ENCODE results near the gene RNF112. TPM values are rescaled to one million over a fixed set of nuclear protein-coding genes. Genes with fewer than 3 reads are reported as not detected.
A peak's percentile ranks its signal among the peaks of the same experiment; 100 is the strongest.

Gene RNF112
- total RNA-seq, 2 experiments from 2014 or later: 0.86 to 0.97 TPM

- no peak for DNase-seq
- Mint-ChIP-seq H3K36me3 (no peaks in the 10 kb centered on the region), H3K4me3 (no peak overlapping the region), H3K9me3 (no peaks in the 10 kb centered on the region), H3K4me1 (ENCODE audit: low read depth) (no peaks in the 10 kb centered on the region), H3K27me3 (peaks cover 3% of the 10 kb centered on the region), H3K27ac (no peak overlapping the region)
- CTCF ChIA-PET: interaction anchor here (1.1 kb wide), 1 partner anchor 36 kb away, joined by 3 read pairs; the partner anchor contains the start of gene B9D1
- intact Hi-C loops (cut with micrococcal nuclease): no loop called here
- POLR2A ChIA-PET: no interaction called here
These were observed 12.5 kb upstream of the RNF112 start for GRCh38 chr17:19398301-19399181.

GRCh38 chr17:19399750-19400450 lies 11.1 kb upstream of the RNF112 start:
- H3K27me3 Mint-ChIP-seq: peaks cover 3% of the 10 kb centered on the region
- no peak overlapping the region for H3K27ac Mint-ChIP-seq
- intact Hi-C loops (cut with micrococcal nuclease): no loop called here
- no peak for DNase-seq
- POLR2A ChIA-PET: no interaction called here
- H3K36me3 Mint-ChIP-seq: no peaks in the 10 kb centered on the region
- no peaks in the 10 kb centered on the region for H3K4me1 Mint-ChIP-seq (ENCODE audit: low read depth)
- no peak overlapping the region for H3K4me3 Mint-ChIP-seq
- H3K9me3 Mint-ChIP-seq: no peaks in the 10 kb centered on the region
- CTCF ChIA-PET: no interaction called here

- CTCF ChIA-PET: no interaction called here
- Mint-ChIP-seq H3K27me3 (peaks cover 3% of the 10 kb centered on the region), H3K9me3 (no peaks in the 10 kb centered on the region), H3K4me1 (ENCODE audit: low read depth) (no peaks in the 10 kb centered on the region), H3K27ac (no peak overlapping the region), H3K4me3 (no peak overlapping the region), H3K36me3 (no peaks in the 10 kb centered on the region)
- DNase-seq: no peak
- intact Hi-C loops (cut with micrococcal nuclease): no loop called here
- POLR2A ChIA-PET: no interaction called here
These were observed 9.6 kb upstream of the RNF112 start for GRCh38 chr17:19401321-19402010.

- CTCF ChIA-PET: interaction anchor here (0.9 kb wide), 1 partner anchor 40 kb away, joined by 3 read pairs; the partner anchor contains the start of gene B9D1
- Mint-ChIP-seq H3K4me3 (no peak overlapping the region), H3K27ac (no peak overlapping the region)
These were observed 8.9 kb upstream of the RNF112 start for GRCh38 chr17:19402171-19402570.

GRCh38 chr17:19403021-19403420 lies 8.0 kb upstream of the RNF112 start:
- no peaks in the 10 kb centered on the region for H3K36me3 Mint-ChIP-seq
- H3K27me3 Mint-ChIP-seq: peaks cover 3% of the 10 kb centered on the region
- ChIA-PET CTCF (no interaction called here), POLR2A (no interaction called here)
- H3K9me3 Mint-ChIP-seq: no peaks in the 10 kb centered on the region
- H3K4me3 Mint-ChIP-seq: no peak overlapping the region
- no peak for DNase-seq
- H3K27ac Mint-ChIP-seq: no peak overlapping the region
- H3K4me1 Mint-ChIP-seq (ENCODE audit: low read depth): no peaks in the 10 kb centered on the region
- intact Hi-C loops (cut with micrococcal nuclease): no loop called here

More at GRCh38 chr17:19402171-19402570, 8.9 kb upstream of the RNF112 start:
- intact Hi-C loops (cut with micrococcal nuclease): no loop called here
- Mint-ChIP-seq H3K27me3 (peaks cover 3% of the 10 kb centered on the region), H3K4me1 (ENCODE audit: low read depth) (no peaks in the 10 kb centered on the region), H3K36me3 (no peaks in the 10 kb centered on the region), H3K9me3 (no peaks in the 10 kb centered on the region)
- POLR2A ChIA-PET: no interaction called here
- DNase-seq: no peak

GRCh38 chr17:19404264-19404663 lies 6.8 kb upstream of the RNF112 start:
- H3K4me3 Mint-ChIP-seq: no peak overlapping the region
- ChIA-PET CTCF (no interaction called here), POLR2A (no interaction called here)
- H3K36me3 Mint-ChIP-seq: no peaks in the 10 kb centered on the region
- intact Hi-C loops (cut with micrococcal nuclease): no loop called here
- no peaks in the 10 kb centered on the region for H3K9me3 Mint-ChIP-seq
- H3K27me3 Mint-ChIP-seq: peaks cover 3% of the 10 kb centered on the region
- H3K4me1 Mint-ChIP-seq (ENCODE audit: low read depth): no peaks in the 10 kb centered on the region
- H3K27ac Mint-ChIP-seq: no peak overlapping the region
- DNase-seq: no peak

- no peak for DNase-seq
- Mint-ChIP-seq H3K9me3 (no peaks in the 10 kb centered on the region), H3K4me3 (no peak overlapping the region), H3K36me3 (no peaks in the 10 kb centered on the region), H3K27me3 (peaks cover 3% of the 10 kb centered on the region), H3K27ac (no peak overlapping the region), H3K4me1 (ENCODE audit: low read depth) (no peaks in the 10 kb centered on the region)
- CTCF ChIA-PET: interaction anchor here (1.1 kb wide), 1 partner anchor 42 kb away, joined by 4 read pairs; no protein-coding TSS in a partner anchor
- POLR2A ChIA-PET: no interaction called here
- intact Hi-C loops (cut with micrococcal nuclease): no loop called here
These were observed 5.9 kb upstream of the RNF112 start for GRCh38 chr17:19405114-19405513.

- H3K36me3 Mint-ChIP-seq: no peaks in the 10 kb centered on the region
- no peaks in the 10 kb centered on the region for H3K9me3 Mint-ChIP-seq
- H3K4me1 Mint-ChIP-seq (ENCODE audit: low read depth): no peaks in the 10 kb centered on the region
- peaks cover 2% of the 10 kb centered on the region for H3K27me3 Mint-ChIP-seq
- intact Hi-C loops (cut with micrococcal nuclease): no loop called here
- no peak for DNase-seq
- no peak overlapping the region for H3K4me3 Mint-ChIP-seq
- POLR2A ChIA-PET: no interaction called here
- CTCF ChIA-PET: no interaction called here
- H3K27ac Mint-ChIP-seq: no peak overlapping the region
These were observed 3.3 kb upstream of the RNF112 start for GRCh38 chr17:19407601-19408345.

- Mint-ChIP-seq H3K4me3 (no peak overlapping the region), H3K27me3 (peaks cover 2% of the 10 kb centered on the region), H3K27ac (no peak overlapping the region), H3K9me3 (no peaks in the 10 kb centered on the region), H3K36me3 (no peaks in the 10 kb centered on the region), H3K4me1 (ENCODE audit: low read depth) (no peaks in the 10 kb centered on the region)
- no peak for DNase-seq
- intact Hi-C loops (cut with micrococcal nuclease): no loop called here
- POLR2A ChIA-PET: no interaction called here
- CTCF ChIA-PET: no interaction called here
These were observed 2.7 kb upstream of the RNF112 start for GRCh38 chr17:19408346-19408710.

GRCh38 chr17:19409066-19409465 lies 2.0 kb upstream of the RNF112 start:
- H3K9me3 Mint-ChIP-seq: no peaks in the 10 kb centered on the region
- CTCF ChIA-PET: no interaction called here
- no peak overlapping the region for H3K4me3 Mint-ChIP-seq
- no peak overlapping the region for H3K27ac Mint-ChIP-seq
- DNase-seq: no peak
- H3K27me3 Mint-ChIP-seq: peaks cover 2% of the 10 kb centered on the region
- POLR2A ChIA-PET: no interaction called here
- H3K4me1 Mint-ChIP-seq (ENCODE audit: low read depth): no peaks in the 10 kb centered on the region
- no peaks in the 10 kb centered on the region for H3K36me3 Mint-ChIP-seq
- intact Hi-C loops (cut with micrococcal nuclease): no loop called here

GRCh38 chr17:19409509-19409908 lies 1.5 kb upstream of the RNF112 start:
- H3K4me3 Mint-ChIP-seq: no peak overlapping the region
- no peaks in the 10 kb centered on the region for H3K9me3 Mint-ChIP-seq
- peak; percentile 35 for DNase-seq
- H3K27me3 Mint-ChIP-seq: peaks cover 2% of the 10 kb centered on the region
- no peaks in the 10 kb centered on the region for H3K4me1 Mint-ChIP-seq (ENCODE audit: low read depth)
- intact Hi-C loops (cut with micrococcal nuclease): no loop called here
- ChIA-PET POLR2A (no interaction called here), CTCF (no interaction called here)
- H3K27ac Mint-ChIP-seq: no peak overlapping the region
- no peaks in the 10 kb centered on the region for H3K36me3 Mint-ChIP-seq

GRCh38 chr17:19410091-19410490 lies 941 bp upstream of the RNF112 start:
- Mint-ChIP-seq H3K36me3 (no peaks in the 10 kb centered on the region), H3K27me3 (peaks cover 2% of the 10 kb centered on the region), H3K4me3 (no peak overlapping the region), H3K27ac (no peak overlapping the region), H3K4me1 (ENCODE audit: low read depth) (no peaks in the 10 kb centered on the region), H3K9me3 (no peaks in the 10 kb centered on the region)
- no peak for DNase-seq
- intact Hi-C loops (cut with micrococcal nuclease): no loop called here
- POLR2A ChIA-PET: no interaction called here
- CTCF ChIA-PET: no interaction called here

Data from activated CD4-positive, alpha-beta memory T cell treated with anti-CD3 and anti-CD28 coated beads for 36 hours (primary cell).